ENCODE measurements around the gene CDH20.

The CDH20 gene

DNA sequence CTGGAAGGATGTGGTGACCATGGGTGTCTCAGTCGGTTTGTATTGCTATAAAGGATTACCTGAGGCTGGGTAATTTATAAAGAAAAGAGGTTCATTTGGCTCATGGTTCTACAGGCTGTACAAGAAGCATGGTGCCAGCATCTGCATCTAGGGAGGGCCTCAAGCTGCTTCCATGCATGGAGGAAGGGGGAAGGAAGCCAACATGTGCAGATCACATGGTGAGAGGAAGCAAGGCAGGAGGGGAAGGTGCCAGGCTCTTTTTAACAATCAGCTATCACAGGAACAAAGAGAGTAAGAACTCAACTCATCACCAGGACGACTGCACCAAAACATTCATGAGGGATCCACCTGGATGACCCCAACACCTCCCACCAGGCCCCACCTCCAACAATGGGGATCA is 209.4 kb downstream of the CDH20 start:
- DNase-seq = no peak

DNA sequence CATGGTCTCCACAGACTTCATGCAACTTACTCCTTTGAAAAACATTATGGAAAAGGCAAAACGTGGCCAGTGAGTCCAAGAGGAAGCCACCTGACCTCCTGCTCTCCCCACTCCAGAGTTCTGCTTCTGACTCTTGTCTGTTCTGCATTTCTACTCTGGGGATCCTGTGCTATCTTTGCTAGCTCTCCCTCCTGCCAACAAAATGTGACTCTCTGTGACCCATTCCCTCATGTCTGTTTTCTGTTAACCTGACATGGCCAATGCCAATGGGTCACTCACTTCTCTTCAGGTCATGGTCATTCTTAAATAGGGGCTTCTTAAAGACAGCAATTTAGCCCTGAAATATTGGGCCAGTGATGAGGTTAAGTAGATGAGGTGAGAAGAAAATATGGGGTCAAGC is 210.3 kb downstream of the CDH20 start:
- DNase-seq = no peak

DNA sequence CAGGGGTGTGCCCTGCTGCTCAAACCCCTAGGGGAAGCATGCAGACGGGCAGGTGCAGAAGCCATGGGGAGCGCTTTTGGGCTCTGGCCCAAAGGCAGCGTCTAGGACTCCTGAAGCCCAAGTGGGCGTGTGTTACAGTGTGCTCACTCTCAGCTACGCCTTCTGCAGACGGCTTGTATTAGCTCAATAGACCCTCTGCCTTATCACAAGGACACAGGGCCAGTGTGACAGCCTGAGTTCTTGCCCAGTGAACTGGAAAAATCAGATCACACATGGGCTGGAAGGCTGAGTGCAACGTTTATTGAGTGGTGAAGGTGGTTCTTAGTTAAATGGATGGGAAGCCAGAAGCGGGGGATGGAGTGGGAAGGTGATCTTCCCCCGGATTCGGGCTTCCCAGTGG is 210.9 kb downstream of the CDH20 start:
- DNase-seq = no peak

DNA sequence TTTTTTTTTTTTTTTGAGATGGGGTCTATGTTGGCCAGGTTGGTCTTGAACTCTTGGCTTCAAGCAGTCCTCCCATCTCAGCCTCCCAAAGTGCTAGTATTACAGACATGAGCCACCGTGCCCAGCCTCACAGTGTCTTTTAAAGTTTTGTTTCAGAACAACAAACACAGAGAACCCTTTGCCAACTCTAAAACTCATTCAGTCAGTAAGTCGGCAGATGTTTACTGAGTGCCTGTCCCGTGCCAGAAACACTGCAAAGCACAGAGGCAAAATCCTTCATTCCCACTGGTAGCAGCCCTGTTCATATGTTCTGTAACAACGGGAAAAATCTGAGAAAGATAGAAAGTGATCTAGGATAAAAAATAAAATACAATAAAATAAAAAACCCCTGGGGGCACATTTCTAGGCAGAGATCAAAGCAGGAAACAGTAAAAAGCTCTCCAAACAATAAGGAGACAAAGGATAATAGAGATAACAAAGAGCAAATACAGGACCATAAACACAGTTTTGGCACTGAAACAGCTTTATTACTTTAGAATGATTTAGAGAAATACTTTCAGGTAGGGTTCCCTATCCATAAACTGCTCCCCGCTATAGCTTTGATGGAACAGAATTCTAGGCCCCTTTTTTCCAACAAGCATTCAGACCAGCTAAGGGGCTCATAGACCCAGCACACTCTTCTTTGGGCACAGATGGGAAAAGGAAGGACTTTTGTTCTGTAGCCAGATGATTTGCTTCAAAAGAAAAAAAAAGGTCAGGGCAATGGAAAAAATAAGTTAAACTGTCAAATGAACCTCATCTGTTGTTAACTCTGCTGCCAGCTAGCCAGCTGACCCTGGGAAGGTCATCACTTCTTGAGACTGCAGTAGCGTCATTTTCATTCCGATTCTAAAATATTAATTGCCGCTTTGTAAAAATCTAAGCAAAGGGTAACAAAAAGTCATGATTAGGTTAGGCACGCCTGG is 212.3 kb downstream of the CDH20 start:
- no peak for DNase-seq

DNA sequence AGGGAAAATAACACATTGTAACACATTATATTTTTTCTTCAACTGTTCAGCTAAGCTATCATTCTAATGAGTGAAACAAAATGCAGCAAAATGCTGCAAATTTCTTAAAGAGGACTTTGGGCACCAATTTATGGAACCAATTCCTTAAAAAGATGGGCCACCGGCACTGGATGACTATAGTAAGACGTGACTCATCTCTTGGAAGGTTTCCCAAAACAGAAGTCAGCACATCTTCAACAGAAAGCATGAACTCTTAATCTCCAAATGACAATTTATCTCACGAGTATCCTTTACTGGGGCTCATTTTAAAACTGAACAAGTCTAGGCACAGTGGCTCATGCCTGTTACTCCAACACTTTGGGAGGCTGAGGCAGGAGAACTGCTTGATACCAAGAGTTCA is 213.4 kb downstream of the CDH20 start:
- DNase-seq = no peak

DNA sequence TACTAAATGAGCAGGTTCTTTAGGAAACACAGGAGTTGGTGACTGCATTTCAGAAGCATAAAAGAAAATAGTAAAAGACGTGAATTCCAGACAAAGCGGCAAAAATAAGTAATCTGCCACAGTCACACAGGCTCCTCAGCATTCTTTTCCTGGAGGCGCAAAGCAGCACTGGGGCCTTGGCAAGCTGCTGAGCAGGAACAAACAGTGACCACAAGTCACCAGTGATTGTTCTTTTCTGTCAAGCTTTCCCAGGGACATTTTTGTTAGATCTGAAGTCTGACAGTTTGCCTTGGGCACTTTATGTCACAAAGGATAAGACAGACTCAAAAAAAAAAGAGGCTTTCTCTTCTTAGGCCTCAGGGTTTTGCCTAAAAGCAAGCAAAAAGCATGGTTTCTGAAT is 216.2 kb downstream of the CDH20 start:
- DNase-seq = no peak

DNA sequence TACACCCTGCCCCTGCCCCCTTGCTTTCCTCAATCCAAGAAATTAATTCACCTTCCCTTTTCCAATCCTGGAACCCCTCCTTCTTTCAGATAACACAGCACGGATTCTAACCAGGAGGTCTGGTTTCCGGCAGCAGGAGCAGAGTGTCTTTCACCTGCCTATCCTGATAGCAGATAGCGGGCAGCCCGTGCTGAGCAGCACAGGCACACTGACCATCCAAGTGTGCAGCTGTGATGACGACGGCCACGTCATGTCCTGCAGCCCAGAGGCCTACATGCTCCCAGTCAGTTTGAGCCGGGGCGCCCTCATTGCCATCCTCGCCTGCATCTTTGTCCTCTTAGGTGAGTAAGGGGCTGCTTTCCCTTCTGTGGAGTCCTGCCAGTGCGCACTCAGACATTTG is 216.7 kb downstream of the CDH20 start:
- no peak for DNase-seq

DNA sequence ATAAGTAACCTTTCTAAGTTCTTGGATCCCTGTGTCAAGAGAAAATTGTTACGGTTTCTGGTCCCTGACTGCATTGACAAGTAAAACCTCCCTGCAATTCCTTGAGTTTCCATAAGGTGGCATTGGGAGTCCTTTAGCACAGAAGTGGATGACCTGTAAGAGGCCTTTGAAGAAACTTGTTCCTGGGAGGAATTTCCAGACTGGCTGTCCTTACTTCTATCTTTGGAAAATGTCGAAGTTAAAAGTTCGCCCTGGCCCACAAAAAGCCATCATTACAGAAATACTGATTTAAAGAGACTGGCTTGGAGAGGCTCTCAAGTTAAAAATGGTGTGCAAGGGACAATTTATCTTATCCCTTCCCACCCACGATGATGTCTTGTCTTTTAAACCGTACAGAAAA is 218.4 kb downstream of the CDH20 start:
- DNase-seq = no peak

DNA sequence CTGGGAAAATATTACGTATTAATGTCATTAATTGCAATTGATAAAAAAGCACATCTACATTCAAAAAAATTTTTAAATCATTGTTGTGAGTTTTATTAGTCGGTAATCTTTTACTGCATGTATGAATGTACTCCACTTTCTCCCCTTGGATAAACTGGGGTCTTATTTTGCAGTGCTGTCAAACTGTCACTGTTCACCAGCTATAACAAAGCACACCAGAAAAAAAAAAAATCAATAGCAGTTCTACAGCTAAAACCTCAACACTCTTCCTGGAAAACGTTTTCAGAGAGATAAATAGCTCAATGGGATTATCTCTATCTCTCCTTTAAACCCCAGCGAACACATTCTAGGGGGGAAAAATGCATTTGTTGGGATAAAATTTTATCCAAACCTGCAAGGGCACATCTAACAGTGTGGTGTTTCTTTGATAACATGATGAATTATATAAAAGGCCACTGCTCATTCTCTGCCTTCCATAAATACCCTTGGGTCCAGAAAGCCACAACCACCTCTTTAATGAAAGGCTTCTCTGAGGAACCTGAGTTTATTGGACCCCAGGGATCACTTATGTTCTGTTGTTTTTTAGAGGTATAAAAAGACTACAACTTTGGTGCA is 219.9 kb downstream of the CDH20 start:
- no peak for DNase-seq

DNA sequence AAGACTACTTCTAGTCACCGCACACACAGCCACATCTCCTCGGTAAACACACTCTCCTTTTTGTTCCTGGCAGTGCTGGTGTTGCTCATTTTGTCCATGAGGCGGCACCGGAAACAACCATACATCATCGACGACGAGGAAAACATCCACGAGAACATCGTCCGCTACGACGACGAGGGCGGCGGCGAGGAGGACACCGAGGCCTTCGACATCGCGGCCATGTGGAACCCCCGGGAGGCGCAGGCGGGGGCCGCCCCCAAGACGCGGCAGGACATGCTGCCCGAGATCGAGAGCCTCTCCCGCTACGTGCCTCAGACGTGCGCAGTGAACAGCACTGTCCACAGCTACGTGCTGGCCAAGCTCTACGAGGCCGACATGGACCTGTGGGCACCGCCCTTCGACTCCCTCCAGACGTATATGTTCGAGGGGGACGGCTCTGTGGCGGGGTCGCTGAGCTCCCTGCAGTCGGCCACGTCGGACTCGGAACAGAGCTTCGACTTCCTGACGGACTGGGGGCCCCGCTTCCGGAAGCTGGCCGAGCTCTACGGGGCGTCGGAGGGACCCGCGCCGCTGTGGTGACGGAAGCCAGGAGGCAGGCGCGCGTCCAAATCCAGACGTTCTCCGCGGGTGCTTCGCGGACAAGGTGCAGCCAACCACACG is 221.0 kb downstream of the CDH20 start:
- no peak for DNase-seq

DNA sequence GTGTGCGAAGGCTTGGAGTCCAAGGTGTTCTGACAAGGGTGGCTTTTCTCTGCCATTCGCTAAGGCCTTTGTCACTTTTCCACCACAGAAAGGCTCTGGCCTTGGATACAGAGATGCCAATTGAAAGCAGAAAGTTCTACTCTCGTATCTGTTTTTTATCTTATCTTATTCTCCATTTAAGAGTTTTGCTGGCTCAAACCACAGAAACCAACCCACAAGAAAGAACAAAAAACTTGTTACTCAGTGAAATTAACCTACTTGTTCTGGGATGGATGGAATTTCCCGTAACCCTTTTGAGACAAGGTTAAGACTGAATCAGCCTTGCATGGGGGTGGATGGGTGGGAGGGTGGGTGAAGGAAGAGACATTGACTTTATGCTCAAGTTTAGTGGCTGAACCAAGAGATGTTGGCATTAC is 221.7 kb downstream of the CDH20 start:
- DNase-seq = no peak

DNA sequence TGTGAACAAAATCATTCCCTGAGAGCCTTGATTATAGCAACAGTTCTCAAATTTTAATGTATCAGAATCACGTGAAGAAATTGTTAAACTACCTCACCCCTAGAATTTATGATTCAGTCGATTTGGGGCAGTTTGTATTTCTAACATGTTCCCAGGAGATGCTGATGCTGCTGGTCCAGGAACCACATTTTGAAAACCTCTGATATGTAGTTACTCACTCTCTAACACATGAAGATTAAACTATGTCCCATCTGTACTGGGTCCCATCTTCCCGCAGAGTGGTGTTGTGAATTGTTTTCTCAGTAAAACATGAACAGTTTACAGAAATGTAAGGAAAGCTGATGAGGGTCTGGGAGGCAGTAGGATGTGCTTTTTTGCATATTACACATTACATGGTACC is 223.1 kb downstream of the CDH20 start:
- DNase-seq = no peak

DNA sequence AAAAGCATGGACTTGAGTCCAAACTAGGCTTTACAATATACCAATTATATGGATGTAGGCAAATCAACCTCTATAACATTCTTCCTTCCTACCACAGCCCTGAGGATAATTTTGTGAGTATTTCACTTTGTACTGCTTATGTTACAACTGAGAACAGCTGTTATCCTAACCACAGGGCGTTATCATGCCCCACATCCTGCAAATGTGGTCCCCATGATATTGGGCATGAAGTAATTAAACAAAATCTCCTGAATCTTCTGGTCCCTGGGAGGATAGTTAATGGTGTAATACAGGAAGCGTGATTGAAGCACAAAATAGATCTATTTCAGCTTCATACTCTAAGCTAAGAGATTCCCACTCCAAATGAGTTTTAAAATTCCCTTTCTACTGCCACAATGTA is 223.6 kb downstream of the CDH20 start:
- no peak for DNase-seq

DNA sequence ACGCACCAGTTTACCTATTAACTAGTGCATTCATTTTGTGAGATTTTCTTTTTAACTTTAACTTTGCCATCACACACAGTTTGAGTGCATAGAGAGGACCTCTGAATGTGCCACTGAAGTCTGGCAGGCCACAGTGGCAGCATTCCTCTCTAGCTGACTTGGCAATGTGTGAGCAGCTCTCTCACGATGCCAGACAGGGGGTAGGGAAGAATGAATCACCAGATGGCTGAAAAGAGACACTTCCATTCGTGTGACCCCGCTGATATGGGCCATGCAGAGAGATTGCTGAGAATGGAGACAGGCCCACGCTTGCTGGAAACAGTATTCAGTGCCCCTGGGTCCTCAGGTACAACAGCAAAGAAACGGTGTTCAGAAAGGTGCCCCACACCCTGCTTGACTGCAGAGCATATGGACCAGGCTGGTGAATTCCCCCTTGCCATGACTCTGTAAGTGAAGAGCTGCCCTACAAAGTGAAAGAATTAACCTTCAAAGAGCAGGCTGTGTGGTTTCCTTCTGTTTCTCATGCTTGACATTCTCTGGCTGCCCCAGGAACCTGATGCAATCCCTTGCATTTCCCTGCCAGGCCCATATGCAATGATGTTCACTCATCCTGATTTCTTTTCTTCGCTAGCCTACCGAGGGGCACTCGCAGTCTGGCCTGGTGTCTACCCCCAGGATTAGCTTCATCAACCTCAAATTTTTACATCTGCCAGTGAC is 236.1 kb downstream of the CDH20 start:
- no peak for DNase-seq

DNA sequence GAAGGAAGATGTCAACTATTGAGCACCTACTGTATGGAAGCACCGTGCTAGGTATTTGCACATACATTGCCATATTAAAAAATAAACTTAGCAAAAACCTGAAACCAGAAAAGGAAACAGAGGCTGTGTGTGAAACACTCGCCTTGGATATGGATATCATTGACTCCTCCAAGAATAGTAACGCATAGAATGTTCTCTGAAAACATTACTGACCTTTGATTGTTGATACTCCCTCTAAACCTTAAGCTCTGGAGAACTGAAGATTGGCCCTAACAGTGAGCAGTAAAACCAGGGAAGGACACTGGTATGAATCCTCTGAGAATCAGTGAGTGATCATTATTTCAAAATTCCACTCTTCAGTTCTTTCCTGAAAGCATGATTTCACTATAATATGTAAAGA is 236.8 kb downstream of the CDH20 start:
- no peak for DNase-seq

DNA sequence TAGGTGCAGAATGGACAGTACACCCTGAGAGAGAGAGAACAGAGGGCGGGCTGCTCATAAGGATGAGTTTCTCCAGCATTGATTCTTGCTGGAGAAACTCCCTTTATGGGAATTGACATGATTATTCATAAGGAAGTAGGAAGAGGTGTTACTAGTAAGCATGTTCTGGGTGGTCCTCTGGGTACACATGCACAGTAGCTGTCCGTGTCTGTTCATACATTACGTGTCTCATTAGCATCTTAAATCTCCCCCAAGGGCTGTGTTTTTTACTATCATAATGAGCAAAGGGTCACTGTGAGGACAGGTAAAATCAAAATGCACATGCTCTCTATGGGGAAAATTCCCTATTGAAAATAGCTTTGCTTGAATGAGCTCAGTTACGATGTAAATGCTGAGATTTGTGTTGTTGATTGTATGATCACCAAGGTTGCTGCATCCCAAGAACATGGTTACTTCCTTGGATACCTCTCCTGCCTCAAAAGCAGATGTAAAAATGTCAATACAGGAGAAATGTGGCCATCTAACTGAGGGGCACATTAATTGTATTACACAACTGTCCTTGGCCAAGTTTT is 238.9 kb downstream of the CDH20 start:
- no peak for DNase-seq

DNA sequence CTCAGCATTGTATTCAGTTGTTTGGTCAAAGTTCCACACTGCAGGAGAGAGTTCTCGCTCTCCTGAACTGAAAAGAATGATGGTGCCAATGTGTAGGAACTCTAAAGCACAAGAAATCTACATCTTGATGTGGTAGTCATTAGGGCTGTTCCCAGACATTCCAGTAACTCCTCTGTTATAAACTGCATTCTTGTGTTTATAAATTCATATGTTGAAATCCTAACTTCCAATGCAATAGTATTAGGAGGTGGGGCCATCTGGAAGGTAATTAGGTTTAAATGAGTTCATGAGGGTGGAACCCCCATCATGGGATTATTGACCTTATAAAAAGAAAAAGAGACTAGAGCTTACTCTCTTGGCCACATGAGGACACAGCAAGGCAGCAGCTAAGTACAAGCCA is 239.6 kb downstream of the CDH20 start:
- no peak for DNase-seq

DNA sequence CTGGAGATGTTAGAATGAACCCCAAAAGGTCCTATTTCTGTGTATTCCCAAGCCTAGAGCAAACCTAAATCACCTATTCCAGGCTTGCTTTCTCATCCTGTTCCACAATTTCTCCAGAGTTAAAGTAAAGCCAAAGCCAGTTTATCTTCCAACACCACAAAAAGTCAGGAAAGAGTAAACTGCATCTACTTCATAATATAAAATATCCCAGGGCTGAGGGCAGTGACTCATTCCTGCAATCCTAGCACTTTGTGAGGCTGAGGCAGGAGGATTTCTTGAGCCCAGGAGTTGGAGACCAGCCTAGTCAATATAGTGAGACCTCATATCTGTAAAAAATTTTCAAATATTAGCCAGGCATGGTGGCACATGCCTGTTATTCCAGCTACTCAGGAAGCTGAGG is 241.4 kb downstream of the CDH20 start:
- DNase-seq = no peak

DNA sequence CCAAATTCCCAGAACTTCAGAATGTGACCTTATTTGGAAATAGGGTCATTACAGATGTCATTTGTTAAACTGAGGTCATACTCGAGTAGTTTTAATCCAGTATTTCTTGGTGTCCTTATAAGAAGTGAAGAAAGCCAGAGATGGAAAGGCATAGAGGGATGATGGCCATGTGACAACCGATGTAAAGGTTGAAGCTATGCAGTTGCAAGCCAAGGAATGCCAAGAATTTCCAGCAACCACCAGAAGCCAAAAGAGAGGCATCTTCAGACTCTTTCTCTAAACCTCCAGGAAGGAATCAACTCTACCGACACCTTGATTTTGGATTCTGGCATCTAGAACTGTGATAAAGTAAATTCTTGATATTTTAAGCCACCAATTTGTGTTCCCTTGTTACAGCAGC is 242.2 kb downstream of the CDH20 start:
- no peak for DNase-seq

DNA sequence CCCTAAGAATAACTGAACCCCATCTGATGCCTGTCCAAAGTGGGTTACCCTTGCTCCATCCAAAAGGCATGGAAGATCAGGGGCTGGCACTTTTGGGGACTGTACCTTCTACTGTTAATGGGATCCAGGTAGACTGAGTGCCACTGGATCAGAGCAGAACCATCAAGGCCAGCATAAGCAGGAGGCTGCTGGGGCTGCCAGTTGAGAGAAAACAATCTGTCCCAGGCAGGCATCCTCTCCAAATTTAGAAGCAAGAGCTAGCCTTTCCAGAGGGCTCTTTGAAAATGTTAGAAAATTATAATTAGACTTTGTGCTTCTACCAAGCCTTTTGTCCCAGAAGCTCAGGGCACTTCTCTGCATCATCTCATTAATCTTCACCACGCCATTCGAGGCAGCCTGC is 245.6 kb downstream of the CDH20 start:
- DNase-seq = no peak

DNA sequence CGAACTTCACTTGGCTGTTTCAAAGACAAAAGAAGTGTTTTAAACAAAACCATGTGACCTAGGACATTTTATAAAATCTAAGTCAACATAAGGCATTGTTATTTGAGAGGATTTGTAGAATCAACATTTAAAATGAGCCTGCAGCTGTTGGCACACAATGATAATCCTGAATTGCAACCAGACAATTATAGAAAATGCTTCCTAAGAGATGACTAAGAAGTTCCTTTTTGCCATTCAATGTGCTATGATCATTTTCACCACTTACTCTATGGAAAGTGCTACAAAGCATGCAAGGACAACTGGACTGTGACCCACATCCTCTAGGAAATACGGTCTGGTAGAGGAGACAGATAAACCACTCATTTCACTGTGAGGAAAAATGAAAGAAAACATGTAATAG is 246.4 kb downstream of the CDH20 start:
- DNase-seq = no peak

DNA sequence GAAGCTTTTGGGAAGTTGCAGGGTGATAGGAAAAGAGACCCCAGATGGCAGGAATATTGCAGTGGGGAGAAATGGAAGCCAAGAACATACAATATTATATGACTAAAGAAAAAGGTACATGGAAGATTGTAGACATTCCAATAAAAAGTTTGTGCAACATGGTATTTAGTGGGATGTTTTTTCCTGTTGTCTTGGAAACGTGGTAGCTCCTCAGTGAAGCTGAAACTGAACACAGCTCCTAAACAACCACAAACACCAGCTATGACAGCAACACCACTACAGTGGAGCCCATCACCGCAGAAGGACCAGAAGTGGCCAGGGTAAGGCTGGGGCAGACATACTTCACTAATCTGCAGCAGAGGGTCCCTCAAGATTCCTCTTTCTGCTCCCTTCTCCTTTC is 246.8 kb downstream of the CDH20 start:
- DNase-seq = no peak

DNA sequence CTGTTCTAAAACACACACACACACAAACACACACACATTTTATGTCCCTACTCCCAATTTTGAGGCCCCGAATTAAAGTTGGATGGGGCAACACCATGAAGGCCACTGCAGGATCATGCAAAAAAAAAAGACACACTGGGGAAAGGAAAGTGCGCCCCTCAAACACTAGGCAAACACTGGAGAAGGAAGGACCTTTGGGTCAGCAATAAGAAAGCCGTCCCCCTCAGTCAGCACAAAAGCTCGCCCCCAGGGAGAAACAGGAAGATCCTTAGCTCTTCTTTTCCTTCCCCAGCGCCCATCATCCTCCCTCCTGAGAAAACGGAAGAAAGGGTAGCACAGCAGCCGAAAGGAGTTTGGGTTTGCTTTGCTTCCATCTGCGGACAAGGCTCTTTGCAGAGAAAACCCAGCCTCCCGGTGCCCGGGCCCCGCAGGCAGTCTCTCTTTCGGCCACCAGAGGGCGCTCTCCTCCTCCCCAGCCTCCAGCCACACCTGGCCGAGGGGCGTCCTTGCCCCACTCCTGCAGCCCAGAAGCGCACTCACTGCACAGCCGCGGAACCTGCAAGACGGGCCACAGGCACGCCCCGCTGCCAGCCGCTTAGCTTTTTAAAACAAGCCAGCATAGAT is 248.5 kb downstream of the CDH20 start:
- DNase-seq = peak; percentile 49
